ENCODE measurements around the gene AFF3.

Gene AFF3

DNA sequence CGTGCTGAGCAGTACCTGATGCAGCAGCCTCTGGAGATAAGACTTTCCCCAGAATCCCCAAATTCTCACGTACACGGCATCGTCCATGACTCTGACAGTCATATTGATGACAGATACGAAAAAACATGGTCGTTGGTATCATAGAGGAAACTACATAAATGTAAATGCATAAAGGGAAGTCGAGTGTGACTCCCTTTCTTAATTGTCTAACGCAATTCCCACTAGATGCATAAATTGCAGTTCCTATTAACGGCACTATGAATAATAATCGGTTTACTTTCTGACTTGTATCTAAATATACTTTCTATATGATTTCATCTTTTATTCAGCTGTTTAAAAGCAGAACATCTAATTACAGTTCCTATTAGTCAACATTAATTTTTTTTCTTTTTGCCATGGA is 330.0 kb downstream of the AFF3 start:
- no peak for DNase-seq

DNA sequence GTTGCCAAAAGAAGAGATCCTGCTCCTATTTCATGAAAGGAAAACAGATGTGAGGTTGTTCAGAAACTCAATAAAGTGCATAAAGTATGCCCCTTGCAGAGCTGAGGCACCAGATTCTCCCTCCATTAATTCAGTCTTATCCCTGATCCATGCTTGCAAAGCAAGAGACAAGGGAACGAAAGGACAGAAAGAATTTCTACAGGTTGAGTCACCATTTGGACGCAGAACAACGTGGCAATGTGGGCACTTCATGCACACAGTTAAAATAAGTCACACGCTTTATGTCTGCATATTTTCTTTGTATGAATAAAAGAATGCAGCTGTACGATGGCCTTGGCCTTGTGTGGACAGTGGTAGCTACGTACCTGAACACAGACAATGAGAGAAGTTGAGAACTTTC is 330.8 kb downstream of the AFF3 start:
- DNase-seq: no peak

DNA sequence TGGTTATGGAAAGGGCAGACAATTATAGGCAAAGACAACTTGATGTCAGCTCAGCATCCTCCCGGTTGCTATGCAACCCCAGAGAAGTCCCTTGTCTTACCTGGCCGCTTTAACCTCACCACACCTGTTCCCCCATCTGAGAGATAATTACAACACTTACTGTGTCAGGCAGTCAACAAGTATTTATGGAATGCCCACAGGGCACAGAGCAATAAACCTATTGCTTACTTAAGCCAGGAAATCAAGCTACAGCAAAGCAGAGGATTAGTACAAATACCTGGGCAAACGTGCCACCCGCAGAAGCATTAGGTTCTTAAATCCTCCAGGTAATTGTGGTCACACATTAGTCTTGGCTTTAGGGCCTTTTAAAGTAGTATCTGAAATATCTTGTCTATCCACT is 332.2 kb downstream of the AFF3 start:
- no peak for DNase-seq

DNA sequence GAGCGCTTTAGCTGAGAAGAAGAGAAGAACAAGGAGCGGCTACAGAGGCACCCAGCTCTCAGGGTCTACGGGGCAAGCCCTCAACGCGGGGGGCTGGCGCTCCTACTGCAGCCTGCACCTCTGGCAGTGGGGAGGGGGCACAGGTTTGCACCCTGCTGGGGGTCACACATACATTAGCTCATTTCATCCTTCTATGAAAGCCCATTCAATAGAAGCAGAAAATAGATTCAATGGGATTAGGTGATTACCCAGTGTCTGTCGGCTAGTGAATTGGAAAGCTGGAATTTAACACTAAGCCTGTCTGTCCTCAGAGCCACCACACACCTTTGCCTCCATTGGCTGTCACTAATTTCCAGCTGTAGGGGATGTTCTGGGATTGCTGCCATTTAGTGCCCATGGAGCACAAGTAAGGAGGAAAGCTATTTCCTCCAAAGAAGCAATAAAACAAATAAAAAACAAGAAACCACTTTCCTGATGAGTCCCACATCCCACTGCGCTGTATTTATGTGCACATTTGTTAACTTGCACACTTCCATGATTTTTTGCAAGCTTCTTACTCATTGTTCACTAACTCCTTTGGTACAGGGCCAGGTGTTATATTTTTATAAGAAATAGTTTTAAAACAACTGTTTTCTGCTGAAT is 333.0 kb downstream of the AFF3 start:
- DNase-seq: no peak

DNA sequence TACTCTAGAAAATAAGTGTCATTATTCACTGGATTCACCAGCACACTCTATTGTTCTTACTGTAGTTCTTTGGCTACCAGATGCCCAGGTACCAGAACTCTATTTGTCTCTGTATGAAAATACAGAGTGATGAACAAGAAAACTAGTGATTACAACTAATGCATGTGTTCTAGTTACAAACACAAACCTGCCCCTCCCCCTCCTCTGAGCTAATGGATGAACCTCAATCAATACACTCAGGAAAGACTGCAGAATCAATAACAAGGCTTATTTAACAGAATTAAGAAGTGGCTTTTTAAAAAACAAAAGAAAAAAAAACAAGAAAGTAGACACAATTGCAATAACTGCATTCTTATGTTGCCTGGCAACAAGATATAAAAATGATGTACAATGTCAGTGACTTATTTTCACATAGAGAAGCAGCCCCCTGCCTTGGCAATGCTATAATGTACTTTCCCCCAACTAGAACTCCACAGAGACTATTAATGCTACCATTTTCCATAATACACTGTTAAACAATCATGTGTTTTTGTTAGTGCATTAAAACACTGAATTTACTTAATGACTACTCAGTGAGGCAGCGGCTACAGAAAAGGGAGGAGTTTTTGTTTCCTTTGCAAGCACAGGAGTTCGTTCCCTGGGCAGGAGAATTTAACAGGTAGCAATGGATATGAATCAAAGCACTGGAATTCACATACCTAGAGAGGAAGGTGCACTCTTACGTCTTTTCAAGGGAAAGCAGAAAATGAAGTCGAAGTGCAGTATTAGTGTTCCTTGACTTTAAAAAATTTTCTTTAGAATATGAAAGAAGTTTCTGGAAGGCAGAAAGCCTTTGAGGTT is 333.8 kb downstream of the AFF3 start:
- no peak for DNase-seq

DNA sequence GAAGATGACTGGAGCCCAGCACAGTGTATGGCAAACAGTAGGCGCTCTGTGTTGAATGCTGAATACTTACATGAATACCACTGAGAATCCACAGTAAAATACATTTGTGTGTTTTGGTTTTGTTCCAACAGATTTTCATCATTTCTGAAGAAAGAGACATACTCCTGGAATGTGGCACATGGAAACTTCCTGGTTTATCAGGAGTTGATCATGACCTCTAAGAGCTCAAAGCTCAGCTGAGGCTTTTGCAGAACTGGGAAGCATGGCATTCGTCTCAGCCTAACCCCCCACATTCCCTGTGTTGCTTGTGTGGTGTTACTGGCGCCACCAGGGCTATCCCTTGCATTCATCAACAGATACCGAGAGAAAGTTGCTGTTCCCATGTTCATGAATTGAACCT is 335.6 kb downstream of the AFF3 start:
- DNase-seq: no peak

DNA sequence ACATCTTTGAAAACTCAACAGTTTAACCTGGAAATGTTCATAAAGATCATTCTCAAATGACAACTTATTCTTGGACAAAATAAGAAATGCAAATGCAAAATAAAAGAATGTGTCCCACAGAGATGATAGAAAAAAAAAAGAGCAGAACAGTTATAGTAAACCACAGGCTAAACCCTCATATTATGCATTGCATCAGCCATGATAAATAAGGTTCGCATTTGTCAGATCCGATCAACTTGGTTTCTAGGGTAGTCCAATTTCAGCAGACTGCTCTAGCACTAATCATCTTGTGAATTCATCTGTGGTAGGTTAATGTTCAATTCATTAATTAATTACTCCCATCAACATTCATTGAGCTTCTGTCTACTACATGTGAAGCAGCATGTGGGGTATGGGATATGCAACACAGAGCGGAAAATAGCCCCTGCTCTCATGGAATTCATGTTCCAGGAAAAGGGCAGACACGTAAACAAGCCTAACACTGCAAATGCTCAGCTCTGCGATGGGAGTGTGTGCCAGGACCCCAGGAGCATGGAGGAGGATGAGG is 336.4 kb downstream of the AFF3 start:
- no peak for DNase-seq

DNA sequence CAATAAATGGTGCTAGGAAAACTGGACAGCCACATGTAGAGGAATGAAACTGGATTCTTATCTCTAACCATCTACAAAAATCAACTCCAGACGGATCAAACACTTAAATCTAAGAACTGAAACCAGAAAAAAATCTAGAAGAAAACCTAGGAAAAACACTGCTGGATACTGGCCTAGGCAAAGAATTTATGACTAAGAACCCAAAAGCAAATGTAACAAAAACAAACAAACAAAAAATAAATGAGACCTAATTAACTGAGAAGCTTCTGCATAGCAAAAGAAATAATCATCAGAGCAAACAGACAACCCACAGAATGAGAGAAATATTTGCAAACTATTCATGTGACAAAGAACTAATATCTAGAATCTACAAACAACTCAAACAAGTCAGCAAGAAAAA is 338.5 kb downstream of the AFF3 start:
- DNase-seq: no peak

DNA sequence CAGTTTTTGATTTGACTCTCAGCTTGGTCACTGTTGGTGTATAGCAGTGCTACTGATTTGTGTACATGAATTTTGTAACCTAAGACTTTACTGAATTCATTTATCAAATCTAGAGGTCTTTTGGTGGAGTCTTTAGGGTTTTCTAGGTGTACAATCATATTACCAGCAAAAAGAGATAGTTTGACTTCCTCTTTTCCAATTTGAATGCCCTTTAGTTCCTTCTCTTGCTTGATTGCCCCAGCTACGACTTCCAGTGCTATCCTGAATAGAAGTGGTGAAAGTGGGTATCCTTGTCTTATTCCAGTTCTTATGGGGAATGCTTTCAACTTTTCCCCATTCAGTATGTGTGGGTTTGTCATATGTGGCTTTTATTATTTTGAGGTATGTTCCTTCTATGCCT is 339.7 kb downstream of the AFF3 start:
- peak; percentile 14 for DNase-seq

DNA sequence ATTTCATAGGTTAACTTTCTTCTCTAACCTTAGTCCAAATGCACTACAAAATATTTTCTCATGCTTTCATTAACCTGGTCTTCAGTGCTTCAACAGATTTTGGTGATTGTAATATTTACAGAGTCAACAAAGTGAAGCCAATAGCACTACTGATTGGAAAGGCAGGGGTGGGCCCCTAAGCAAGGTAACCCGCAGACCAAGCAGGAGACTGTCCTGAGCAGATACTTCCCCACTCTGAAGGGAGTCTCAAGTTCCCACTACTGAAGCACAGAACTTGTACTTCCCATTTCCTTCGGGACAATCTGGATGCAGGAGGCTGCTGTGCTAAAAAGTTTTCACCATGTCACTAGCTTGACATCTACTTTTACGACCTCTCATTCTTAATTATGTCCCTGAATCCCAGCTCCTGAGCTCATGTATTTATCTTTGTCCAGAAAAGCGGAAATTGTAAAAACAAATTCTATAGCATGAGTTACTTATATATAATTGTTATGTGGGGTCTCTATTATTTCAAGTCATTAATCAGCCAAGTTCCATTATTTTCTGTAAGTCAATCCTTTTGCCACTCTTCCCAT is 341.0 kb downstream of the AFF3 start:
- DNase-seq: no peak

DNA sequence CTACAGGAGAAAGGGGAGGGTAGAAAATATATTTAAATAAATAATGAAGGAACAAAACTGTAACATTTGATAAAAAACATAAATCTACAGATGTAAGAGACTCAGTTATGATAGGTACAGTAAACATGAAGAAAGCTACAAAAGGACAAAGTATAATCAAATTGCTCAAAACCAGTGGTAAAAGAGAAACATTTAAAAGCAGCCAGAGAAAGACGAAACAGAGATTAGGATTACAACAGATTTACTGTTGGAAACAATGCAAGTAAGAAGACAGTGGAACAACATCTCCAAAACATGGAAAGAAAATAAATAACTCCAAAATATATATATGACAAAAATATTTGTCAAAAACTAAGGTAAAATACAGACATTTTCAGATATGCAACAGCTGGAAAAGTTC is 344.9 kb downstream of the AFF3 start:
- DNase-seq: no peak

DNA sequence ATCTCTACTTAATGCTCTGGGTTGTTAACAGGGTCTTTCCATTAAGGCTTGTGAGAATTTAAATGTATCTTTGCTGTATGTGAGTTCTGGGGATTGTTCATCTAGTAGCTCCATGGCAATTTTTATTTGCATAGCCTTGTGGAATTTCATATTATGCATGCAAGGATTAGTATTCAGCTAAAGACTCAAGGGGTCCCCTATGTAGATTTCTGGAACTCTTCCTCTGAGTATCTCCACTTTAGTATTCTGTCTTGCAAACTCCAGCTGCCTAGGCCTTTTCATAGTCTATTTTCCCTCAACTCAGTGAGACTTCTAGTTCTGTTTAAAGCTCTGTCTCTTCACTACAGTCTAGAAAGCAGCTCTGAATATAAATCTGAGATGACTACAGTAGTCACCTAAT is 348.0 kb downstream of the AFF3 start:
- DNase-seq: no peak

DNA sequence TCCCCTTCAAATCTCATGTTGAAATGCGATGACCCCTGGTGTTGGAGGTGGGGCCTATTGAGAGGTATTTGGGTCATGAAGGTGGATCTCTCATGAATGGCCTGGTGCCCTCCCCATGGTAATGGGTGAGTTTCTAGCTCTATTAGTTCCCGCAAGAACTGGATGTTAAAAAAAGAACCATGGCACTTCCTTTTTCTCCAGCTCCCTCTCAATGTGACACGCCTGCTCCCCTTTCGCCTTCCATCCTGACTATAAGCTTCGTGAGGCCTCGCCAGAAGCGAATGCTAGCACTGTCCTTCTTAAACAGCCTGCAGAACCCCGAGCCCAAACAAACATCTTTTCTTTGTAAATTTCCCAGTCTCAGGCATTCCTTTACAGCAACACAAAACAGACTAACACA is 349.4 kb downstream of the AFF3 start:
- DNase-seq: no peak

DNA sequence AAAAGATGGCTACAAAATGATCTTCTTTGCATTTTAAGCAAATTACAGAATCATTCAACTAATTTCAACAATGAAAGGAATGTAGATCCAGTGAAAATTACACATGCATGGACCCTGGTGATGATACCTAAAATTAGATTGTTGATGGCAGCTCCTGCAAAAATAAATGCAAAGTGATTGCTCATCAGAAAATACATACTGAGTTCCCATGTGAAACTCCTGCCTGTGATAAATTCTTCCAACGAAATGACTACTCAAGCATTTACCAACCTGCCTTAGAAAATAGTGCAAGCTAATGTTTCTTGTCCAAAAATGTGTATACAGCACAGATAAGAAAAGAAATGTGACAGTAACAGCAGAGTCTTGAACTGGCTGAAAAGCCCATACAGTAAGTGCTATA is 352.5 kb downstream of the AFF3 start:
- DNase-seq: no peak

DNA sequence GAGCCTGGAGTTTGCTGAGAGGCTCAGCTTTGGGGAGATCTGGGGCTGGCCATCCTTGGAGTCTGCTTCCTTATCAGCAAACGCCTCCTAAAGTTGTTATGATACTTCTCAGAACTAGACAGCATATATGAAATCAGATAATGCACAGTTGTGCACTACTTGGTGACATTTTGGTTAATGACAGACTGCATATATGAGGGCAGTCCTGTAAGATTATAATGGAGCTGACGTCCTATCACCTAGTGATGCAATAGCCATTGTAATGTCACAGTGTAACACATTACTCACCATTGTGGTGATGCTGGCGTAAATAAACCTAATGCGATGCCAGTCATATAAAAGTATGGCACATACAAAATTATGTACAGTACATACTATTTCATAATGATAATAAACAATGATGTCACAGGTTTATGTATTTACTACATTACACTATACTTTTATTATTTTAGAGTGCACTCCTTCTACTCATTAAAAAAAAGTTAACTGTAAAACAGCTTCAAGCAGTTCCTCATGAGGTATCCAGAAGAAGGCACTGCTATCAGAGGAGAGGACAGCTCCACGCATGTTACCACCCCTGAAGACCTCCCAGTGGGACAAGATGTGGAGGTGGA is 354.5 kb downstream of the AFF3 start:
- no peak for DNase-seq

DNA sequence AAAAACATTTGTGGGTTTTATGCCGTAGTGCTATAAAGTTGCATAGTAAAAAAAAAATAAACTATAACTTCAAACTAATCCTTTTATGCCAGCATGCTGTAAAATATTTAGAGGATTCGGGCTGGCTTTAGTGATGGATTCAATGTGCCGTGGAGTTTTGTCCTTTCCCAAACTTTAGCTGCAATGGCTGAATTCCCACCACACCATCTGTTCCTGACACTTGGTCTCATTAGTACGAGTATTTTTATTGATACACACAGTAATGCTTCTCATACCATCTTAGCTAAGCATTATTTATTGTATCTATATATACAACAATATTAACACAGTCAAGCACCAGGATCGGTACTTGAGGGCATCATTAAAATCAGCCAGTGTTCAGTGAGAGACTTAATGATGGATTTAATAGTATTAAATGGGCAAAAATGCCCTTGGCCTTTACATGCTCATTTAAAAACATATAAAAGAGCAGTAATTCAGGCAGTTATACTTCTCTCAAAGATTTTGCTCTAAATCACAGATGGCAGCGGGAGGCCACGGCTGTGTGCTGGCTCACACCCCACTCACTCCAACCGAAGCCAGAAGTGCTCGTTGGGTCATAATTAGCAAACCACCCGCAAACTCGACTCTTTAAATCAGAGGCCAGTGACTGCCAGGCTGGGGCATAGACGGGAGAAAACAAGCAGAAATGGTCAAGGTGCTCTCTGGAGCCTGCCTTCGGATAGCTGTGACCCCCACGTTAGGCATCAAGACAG is 355.6 kb downstream of the AFF3 start:
- DNase-seq: no peak

DNA sequence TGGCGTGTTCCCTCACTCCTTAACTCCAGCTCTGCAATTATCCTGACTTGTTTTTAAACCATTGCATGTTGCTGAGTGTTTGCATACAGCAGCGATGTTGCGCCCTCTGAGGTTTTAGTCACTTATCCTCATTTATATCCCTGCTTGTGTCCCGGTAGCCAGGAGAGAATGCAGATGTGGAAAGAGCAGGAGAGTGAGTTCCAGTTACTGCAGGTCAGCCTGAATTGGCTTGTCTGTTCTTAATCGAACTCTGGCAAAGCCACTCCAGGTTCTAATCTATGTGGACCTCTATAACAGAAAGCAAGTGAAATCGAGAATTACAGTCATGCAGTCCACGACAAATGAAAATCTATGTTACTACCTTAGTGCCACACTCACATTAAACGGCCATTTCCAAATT is 357.4 kb downstream of the AFF3 start:
- no peak for DNase-seq

DNA sequence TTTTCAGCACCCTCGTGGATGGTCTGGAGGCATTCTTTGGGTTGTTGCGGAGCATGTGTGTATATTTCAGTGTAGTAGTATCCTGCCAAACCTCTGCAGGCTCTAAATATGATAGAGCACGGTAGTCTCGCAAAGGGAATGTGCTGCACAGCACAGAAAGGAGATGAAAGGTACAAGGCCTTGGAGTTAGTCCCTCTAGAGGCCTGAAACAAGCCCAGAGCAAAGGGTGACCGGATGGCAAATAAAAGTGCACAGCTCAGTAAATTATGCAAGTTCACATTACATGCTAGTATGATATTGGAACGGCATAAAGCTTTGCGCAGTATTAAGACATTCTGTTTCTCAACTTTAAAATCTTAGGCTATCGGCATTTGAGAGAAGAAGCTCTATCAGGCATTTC is 358.1 kb downstream of the AFF3 start:
- DNase-seq: no peak

DNA sequence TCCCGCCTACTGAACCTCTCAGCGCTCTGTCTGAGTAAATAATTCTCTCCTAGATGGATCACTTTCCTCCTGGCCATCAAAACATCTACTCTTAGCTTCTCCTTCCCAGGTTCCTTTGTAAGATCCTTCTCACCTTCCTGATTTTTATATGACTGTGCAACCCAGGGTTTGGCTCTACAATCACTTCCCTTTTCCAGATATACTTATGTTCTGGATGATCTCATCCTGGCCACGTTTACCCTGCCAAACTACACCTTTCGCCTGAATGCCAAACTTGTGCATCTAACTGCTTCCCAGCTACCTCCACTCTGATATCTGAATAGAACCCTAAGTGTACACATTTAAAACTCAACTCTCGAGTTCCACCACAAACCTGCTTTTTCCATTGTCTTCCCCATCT is 362.1 kb downstream of the AFF3 start:
- DNase-seq: no peak

DNA sequence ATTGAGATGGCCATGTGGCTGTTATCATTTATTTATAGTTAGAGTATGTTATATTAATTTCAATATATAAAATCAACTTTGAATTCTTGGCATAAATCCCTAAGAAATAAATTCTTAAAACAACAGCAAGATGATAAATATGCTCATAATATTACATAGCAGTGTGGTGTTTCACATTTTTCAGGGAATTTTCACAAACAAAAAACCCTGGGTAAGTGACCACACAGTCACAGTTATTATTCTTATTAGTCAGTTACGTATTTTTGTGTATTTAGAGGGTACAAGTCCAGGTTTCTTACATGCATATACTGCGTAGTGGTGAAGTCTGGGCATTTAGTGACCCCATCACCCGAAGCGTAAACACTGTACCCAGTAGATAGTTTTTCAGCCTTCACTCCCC is 363.1 kb downstream of the AFF3 start:
- no peak for DNase-seq

DNA sequence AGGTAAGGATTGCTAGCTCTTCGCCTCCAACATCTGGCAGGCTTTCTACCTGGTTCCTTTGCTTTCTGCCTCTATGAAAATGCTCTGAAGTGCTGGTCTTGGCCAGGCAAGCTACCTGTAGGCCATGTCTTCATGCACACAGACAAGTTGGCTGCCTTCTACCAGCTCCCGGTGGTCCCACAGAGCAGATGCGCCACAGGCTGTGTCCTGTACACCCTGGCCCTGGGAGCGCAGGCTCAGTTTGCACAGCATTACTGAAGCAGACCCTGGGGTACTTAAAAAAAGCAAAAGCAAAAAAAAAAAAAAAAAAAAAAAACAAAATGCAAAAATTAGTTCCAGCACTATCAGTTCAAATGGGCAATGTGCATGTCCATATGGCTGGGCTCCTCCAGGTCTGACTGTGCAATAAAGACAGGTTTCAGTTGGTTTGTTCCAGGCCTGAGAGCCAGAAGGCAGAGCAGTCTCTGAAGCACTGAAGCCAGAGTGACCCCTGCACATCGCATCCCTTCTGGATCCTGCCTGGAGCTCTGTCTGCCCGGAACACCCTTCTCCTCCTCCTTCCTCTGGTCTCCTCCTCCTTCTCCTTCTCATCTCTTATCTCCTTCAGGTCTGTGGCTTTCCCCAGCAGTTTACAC is 364.6 kb downstream of the AFF3 start:
- DNase-seq: no peak

DNA sequence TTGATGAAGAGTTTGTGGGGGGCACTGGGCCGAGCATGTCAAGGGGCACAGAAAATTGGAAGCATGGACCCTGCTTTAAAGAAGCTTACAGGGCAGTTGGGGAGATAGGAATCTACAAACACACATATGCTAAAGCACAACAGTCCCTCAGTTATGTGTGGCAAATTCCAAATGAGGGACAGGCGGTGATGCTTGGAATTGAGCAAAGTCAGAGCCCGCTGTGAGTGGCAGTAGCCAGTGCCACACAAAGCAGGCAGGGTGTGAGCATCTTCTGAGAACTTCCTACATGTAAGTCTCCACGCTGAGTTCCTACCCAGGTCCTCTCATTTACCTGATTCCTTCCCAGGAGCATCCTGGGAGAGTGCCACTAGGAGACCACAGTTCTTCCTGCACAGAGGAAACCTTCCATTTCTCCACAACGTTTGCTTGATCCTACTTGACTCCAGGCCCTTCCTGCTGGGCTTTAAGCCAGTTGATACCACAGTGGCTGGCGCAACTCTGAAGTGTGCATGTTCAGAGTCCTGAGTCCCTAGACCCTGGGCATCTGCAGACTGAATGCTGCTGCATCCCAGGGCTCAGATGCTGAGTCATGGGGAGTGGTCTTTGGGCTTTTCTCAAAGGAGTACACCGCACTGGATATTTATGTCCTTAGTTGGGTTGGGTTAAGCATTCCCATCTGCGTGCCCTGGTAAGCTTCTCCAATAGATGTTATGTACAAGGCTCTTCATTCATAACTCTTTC is 365.3 kb downstream of the AFF3 start:
- no peak for DNase-seq
